Endothelial cell (in vitro differentiated cells): ENCODE results near the gene ARRB2. TPM values are rescaled to one million over a fixed set of nuclear protein-coding genes. Genes with fewer than 3 reads are reported as not detected.

Experiments
- DNase-seq: peaks from one replicate; pipeline ENCODE4 v3.0.0; 2021; ENCODE audit warnings: low spot score
- H3K27ac Mint-ChIP-seq: one replicate; pipeline ENCODE4 v1.8.0; 2021; ENCODE audit warnings: mixed read lengths, inconsistent platforms; ENCODE audit not compliant: unreplicated experiment
- H3K27me3 Mint-ChIP-seq: one replicate; pipeline ENCODE4 v1.8.0; 2021; ENCODE audit warnings: mild to moderate bottlenecking, moderate library complexity, mixed read lengths, inconsistent platforms; ENCODE audit not compliant: unreplicated experiment
- H3K36me3 Mint-ChIP-seq: one replicate; pipeline ENCODE4 v1.8.0; 2021; ENCODE audit warnings: mild to moderate bottlenecking, low read depth, mixed read lengths, inconsistent platforms; ENCODE audit not compliant: unreplicated experiment
- H3K4me1 Mint-ChIP-seq: one replicate; pipeline ENCODE4 v1.8.0; 2021; ENCODE audit warnings: mild to moderate bottlenecking, mixed read lengths, inconsistent platforms; ENCODE audit not compliant: unreplicated experiment
- H3K4me3 Mint-ChIP-seq: one replicate; pipeline ENCODE4 v1.8.0; 2021; ENCODE audit warnings: mild to moderate bottlenecking, mixed read lengths, inconsistent platforms; ENCODE audit not compliant: unreplicated experiment
- H3K9me3 Mint-ChIP-seq: one replicate; pipeline ENCODE4 v1.8.0; 2021; ENCODE audit warnings: mixed read lengths, inconsistent platforms; ENCODE audit not compliant: unreplicated experiment
- CTCF ChIP-seq: fragments of 200-600 bp; sonication (generic); IDR thresholded peaks from one replicate; pipeline ENCODE4 v1.5.0; 2021; ENCODE audit warnings: antibody characterized with exemption; ENCODE audit not compliant: unreplicated experiment
- total RNA-seq: library from RNA; stranded (reverse); fragmentation: NEBNext Ultra II Directional; extraction: Animal tissue kit (Norgen Biotek cat#: 25700); gene quantifications from one replicate; pipeline ENCODE4 v1.2.1, GENCODE V29; 2021; ENCODE audit not compliant: unreplicated experiment

ARRB2 gene
- total RNA-seq, 1 donor from 2014 or later = 51.1 TPM

GRCh38 chr17:4751932-4752331, 41.5 kb downstream of the ARRB2 start:
- Mint-ChIP-seq H3K4me3 (no peak overlapping the region), H3K9me3 (no peaks in the 10 kb centered on the region), H3K27ac (no peak overlapping the region), H3K27me3 (peaks cover 2% of the 10 kb centered on the region), H3K4me1 (peaks cover 16% of the 10 kb centered on the region), H3K36me3 (no peaks in the 10 kb centered on the region)
- TF ChIP-seq CTCF = no peak
- DNase-seq = no peak

- Mint-ChIP-seq H3K27me3 (peaks cover 2% of the 10 kb centered on the region), H3K27ac (no peak overlapping the region), H3K4me1 (peaks cover 9% of the 10 kb centered on the region), H3K4me3 (no peak overlapping the region), H3K9me3 (no peaks in the 10 kb centered on the region), H3K36me3 (no peaks in the 10 kb centered on the region)
- DNase-seq = no peak
- no peak for TF ChIP-seq CTCF
These were observed 43.0 kb downstream of the ARRB2 start for GRCh38 chr17:4753392-4753791.

DNA sequence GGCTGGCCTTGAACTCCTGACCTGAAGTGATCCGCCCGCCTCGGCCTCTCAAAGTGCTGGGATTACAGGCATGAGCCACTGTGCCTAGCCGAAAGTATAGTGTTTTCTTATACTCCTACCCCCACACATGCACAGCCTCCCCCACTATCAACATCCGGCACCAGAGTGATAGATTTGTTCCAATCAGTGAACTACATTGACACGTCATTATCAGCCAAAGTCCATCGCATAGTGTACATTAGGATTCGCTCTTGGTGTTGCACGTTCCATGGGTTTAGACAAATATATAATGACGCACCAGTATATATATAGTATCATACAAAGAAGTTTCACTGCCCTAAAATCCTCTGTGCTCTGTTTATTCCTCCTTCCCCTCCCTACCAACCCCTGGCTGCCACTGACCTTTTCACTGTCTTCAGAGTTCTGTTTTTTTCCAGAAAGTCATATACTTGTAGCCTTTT, 49.4 kb downstream of the ARRB2 start:
- no peaks in the 10 kb centered on the region for H3K9me3 Mint-ChIP-seq
- peaks cover 3% of the 10 kb centered on the region for H3K4me1 Mint-ChIP-seq
- DNase-seq = no peak
- TF ChIP-seq CTCF = no peak
- no peak overlapping the region for H3K27ac Mint-ChIP-seq
- no peak overlapping the region for H3K4me3 Mint-ChIP-seq
- H3K36me3 Mint-ChIP-seq = no peaks in the 10 kb centered on the region
- peaks cover 4% of the 10 kb centered on the region for H3K27me3 Mint-ChIP-seq

DNA sequence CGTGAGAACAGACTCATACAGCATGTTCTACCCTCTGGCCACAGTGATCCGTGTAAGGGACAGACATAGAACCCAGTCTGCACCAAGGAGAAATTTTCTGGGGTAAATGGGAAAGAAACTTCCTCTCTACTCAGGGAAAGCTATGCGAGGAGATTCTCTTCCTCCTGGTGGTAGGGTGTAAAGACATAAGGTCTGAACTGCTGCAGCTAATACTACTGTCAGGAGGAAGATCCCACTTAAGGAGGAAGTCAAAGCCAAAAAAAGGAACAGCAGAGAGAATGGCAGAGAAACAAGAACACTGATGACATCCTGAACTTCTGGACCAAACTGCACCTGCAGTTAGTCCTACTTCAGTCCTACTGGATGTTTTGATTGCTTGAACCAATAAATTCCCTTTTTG, 54.2 kb downstream of the ARRB2 start:
- H3K4me1 Mint-ChIP-seq = peaks cover 3% of the 10 kb centered on the region
- H3K9me3 Mint-ChIP-seq = no peaks in the 10 kb centered on the region
- no peaks in the 10 kb centered on the region for H3K36me3 Mint-ChIP-seq
- DNase-seq = no peak
- H3K4me3 Mint-ChIP-seq = no peak overlapping the region
- peaks cover 2% of the 10 kb centered on the region for H3K27me3 Mint-ChIP-seq
- H3K27ac Mint-ChIP-seq = peak overlapping the region; percentile 6
- no peak for TF ChIP-seq CTCF

- H3K27ac Mint-ChIP-seq = no peak overlapping the region
These were observed 55.8 kb downstream of the ARRB2 start for GRCh38 chr17:4766201-4766600.

More at GRCh38 chr17:4766201-4766600, 55.8 kb downstream of the ARRB2 start:
- H3K27me3 Mint-ChIP-seq = no peaks in the 10 kb centered on the region
- no peak for TF ChIP-seq CTCF
- no peak for DNase-seq
- no peaks in the 10 kb centered on the region for H3K9me3 Mint-ChIP-seq
- no peak overlapping the region for H3K4me3 Mint-ChIP-seq
- no peaks in the 10 kb centered on the region for H3K36me3 Mint-ChIP-seq
- peaks cover 3% of the 10 kb centered on the region for H3K4me1 Mint-ChIP-seq
